Embryonic facial prominence (tissue), 1 donor: Measurements from ENCODE around the gene LANCL2.

Source experiments
- DNase-seq: peaks from one replicate; pipeline ENCODE4 v3.0.0-alpha.2; 2016; ENCODE audit errors: extremely low spot score

The LANCL2 gene

GRCh38 chr7:55361560-55361959 is 3.6 kb upstream of the LANCL2 start:
- no peak for DNase-seq

- DNase-seq: no peak
Measured at GRCh38 chr7:55362927-55363326, 2.2 kb upstream of the LANCL2 start.

- DNase-seq: no peak
Measured at GRCh38 chr7:55363386-55364170, 1.6 kb upstream of the LANCL2 start.

GRCh38 chr7:55365675-55366460 is 731 bp downstream of the LANCL2 start:
- DNase-seq: peak; percentile 90

GRCh38 chr7:55366461-55367070 is 1.4 kb downstream of the LANCL2 start:
- DNase-seq: no peak

GRCh38 chr7:55367283-55367840 is 2.2 kb downstream of the LANCL2 start:
- no peak for DNase-seq

- no peak for DNase-seq
Measured at GRCh38 chr7:55369427-55370400, 4.6 kb downstream of the LANCL2 start.

GRCh38 chr7:55374213-55374612 is 9.1 kb downstream of the LANCL2 start:
- DNase-seq: no peak

- no peak for DNase-seq
Measured at GRCh38 chr7:55375237-55375636, 10.1 kb downstream of the LANCL2 start.

- no peak for DNase-seq
Measured at GRCh38 chr7:55377162-55377817, 12.2 kb downstream of the LANCL2 start.

GRCh38 chr7:55379285-55379684 is 14.1 kb downstream of the LANCL2 start:
- no peak for DNase-seq

GRCh38 chr7:55381189-55381588 is 16.1 kb downstream of the LANCL2 start:
- no peak for DNase-seq

GRCh38 chr7:55381696-55382095 is 16.6 kb downstream of the LANCL2 start:
- DNase-seq: no peak

- no peak for DNase-seq
Measured at GRCh38 chr7:55382251-55382650, 17.1 kb downstream of the LANCL2 start.

- no peak for DNase-seq
Measured at GRCh38 chr7:55386541-55386940, 21.4 kb downstream of the LANCL2 start.

GRCh38 chr7:55387062-55387965 is 22.2 kb downstream of the LANCL2 start:
- DNase-seq: no peak

- no peak for DNase-seq
Measured at GRCh38 chr7:55396233-55396785, 31.2 kb downstream of the LANCL2 start.

- no peak for DNase-seq
Measured at GRCh38 chr7:55397617-55398016, 32.5 kb downstream of the LANCL2 start.

- no peak for DNase-seq
Measured at GRCh38 chr7:55400191-55400590, 35.1 kb downstream of the LANCL2 start.
